GM12878 (cell line): Measurements from ENCODE around the gene TMEM167A. TPM values are rescaled to one million over a fixed set of nuclear protein-coding genes. Genes with fewer than 3 reads are reported as not detected.

Experiments used
- BMI1 ChIP-seq: fragments of 450-650 bp; IDR thresholded peaks from 2 replicates; pipeline ENCODE4 v1.6.1; 2016; ENCODE audit warnings: mild to moderate bottlenecking, moderate library complexity, borderline replicate concordance
- HDAC2 ChIP-seq: fragments of 200-600 bp; sonication (generic); IDR thresholded peaks from 2 replicates; pipeline ENCODE4 v1.6.1; 2017
- MXI1 ChIP-seq: fragments of 150-350 bp; IDR thresholded peaks from 2 replicates; pipeline ENCODE4 v1.6.1; 2011; ENCODE audit warnings: low read depth, mild to moderate bottlenecking, inconsistent platforms, low read length, improper control_type of control experiment
- NFIC ChIP-seq: IDR thresholded peaks from 2 replicates; pipeline ENCODE4 v1.6.1; 2012; ENCODE audit warnings: low read depth, mild to moderate bottlenecking, inconsistent platforms, low read length, moderate library complexity
- NR2C2 ChIP-seq: IDR thresholded peaks from 2 replicates; pipeline ENCODE4 v1.6.1; 2011; ENCODE audit warnings: borderline replicate concordance, low read depth; ENCODE audit not compliant: control insufficient read depth, insufficient read length
- RFX5 ChIP-seq: IDR thresholded peaks from 2 replicates; pipeline ENCODE4 v1.6.1; 2011; ENCODE audit warnings: low read depth, low read length, improper control_type of control experiment
- SREBF2 ChIP-seq: IDR thresholded peaks from 2 replicates; pipeline ENCODE4 v1.6.1; 2012; ENCODE audit warnings: mild to moderate bottlenecking, low read length
- YBX1 ChIP-seq: fragments of 450-650 bp; IDR thresholded peaks from 2 replicates; pipeline ENCODE4 v1.6.1; 2016; ENCODE audit warnings: antibody characterized with exemption
- YY1 ChIP-seq: IDR thresholded peaks from 2 replicates; pipeline ENCODE4 v1.6.1; 2011; ENCODE audit warnings: low read depth, mild to moderate bottlenecking, low read length
- ZBED1 ChIP-seq: IDR thresholded peaks from 2 replicates; pipeline ENCODE4 v1.6.1; 2016; ENCODE audit warnings: borderline replicate concordance
- polyA plus RNA-seq, 11 experiments: library from polyadenylated mRNA; depleted of rRNA in 4 of 11; unstranded in 6 of 11; stranded (reverse) in 5 of 11; fragments of >200 nt; fragmentation: Nextera tagmentation in 4 of 11; fragmentation: Illumina TruSeq in 1 of 11; extraction: Ambion mirVana in 4 of 11; extraction: Trizol in 1 of 11; gene quantifications; 1 replicate in 1 of 11; 2 replicates in 10 of 11; pipeline versions ENCODE4 v1.2.1 to v1.2.3, GENCODE V29; 2011 to 2016; ENCODE audit warnings: inconsistent platforms in 2 of 11, missing spikeins in 2 of 11, low read depth in 1 of 11
- total RNA-seq, 4 experiments: library from RNA; depleted of rRNA in 3 of 4; stranded (reverse); fragments of >200 nt in 3 of 4; fragmentation: Illumina TruSeq in 1 of 4; extraction: Trizol in 1 of 4; gene quantifications; 2 replicates each; pipeline versions ENCODE4 v1.2.1 to v1.2.3, GENCODE V29; 2013 to 2021
- TF ChIP-seq, protein P1 (sequence below), 3 experiments: IDR thresholded peaks in 2 of 3; conservative IDR thresholded peaks in 1 of 3; 2 replicates each; pipeline ENCODE4 v1.5.1; 2011; ENCODE audit warnings: low read depth in 3 of 3, low read length in 3 of 3, mild to moderate bottlenecking in 3 of 3, control low read depth in 2 of 3, moderate library complexity in 2 of 3, inconsistent platforms in 1 of 3, mixed read lengths in 1 of 3; ENCODE audit not compliant: control insufficient read depth in 2 of 3, insufficient read depth in 1 of 3; ENCODE audit errors: extremely low read depth in 1 of 3
- TF ChIP-seq, protein P2 (sequence below): IDR thresholded peaks from 2 replicates; pipeline ENCODE4 v1.6.1; 2011; ENCODE audit warnings: borderline replicate concordance, low read depth, mild to moderate bottlenecking, moderate library complexity, mixed read lengths, low read length; ENCODE audit not compliant: insufficient read depth; ENCODE audit errors: extremely low read length
- TF ChIP-seq, protein P3 (sequence below): fragments of 150-350 bp; IDR thresholded peaks from 2 replicates; pipeline ENCODE4 v1.6.1; 2016; ENCODE audit warnings: low read depth, low read length
- TF ChIP-seq, protein P4 (sequence below): fragments of 450-650 bp; IDR thresholded peaks from 2 replicates; pipeline ENCODE4 v1.6.1; 2017; ENCODE audit warnings: antibody characterized with exemption, mild to moderate bottlenecking, moderate library complexity

TMEM167A gene
- total and polyA plus RNA-seq, 10 of the 15 experiments (the other 5 are each of a cell fraction or from before 2014, with no cell fraction given): 29.5 to 363 (median 85.6) TPM

DNA sequence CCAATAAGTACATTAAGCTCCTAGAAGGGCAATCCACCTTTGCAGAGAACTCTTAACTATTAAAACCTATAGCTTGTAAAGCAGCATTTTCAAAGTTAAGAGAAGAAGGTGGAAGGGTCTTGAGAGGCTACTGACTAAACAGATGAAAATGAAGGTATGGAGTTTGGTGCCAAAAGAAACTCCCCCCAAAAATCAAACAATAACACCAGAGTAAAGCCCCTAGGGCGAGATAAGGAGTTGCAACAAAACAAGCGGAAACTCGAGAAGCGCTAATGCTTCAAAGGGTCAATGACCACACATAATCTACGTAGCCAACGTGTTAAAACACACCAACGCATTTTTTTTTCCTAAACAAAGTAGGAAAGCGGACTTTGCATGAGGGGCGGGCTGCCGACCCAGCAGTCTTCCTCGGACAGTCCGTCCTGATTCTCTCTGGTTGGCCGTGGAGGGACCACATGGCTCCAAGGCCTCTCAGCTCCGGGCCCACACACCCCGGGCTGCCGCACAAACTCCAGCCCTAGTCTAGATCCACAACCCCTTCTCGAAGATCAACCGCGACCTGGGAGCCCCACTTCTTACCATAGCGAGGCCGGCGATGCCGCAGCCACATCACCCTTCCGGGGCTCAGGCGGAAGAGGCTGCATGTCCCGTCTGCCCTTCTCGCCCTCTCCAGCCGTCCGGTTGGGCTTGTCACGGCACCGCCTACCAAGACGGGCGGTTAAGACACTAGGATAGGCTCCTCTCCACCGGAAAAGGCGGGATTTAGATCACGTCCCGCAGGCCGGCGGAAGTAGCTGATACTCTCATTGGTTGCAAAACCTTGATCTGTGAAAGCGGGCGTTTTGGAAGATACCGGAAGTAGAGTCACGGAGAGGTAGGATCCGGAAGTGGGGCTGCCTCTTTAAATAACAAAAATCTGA lies at the start of gene TMEM167A, which contains the start of gene XRCC4 (continued):
- TF ChIP-seq, protein P1, sequence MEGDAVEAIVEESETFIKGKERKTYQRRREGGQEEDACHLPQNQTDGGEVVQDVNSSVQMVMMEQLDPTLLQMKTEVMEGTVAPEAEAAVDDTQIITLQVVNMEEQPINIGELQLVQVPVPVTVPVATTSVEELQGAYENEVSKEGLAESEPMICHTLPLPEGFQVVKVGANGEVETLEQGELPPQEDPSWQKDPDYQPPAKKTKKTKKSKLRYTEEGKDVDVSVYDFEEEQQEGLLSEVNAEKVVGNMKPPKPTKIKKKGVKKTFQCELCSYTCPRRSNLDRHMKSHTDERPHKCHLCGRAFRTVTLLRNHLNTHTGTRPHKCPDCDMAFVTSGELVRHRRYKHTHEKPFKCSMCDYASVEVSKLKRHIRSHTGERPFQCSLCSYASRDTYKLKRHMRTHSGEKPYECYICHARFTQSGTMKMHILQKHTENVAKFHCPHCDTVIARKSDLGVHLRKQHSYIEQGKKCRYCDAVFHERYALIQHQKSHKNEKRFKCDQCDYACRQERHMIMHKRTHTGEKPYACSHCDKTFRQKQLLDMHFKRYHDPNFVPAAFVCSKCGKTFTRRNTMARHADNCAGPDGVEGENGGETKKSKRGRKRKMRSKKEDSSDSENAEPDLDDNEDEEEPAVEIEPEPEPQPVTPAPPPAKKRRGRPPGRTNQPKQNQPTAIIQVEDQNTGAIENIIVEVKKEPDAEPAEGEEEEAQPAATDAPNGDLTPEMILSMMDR (IDR thresholded peaks at IDR 0.05 in 2 of 3, conservative IDR thresholded peaks at IDR 0.05 in 1 of 3; ENCODE audit: control insufficient read depth in 2 of 3, extremely low read depth in 1 of 3, insufficient read depth in 1 of 3, low read depth in 3 of 3, low read length in 3 of 3): no peak
- TF ChIP-seq YY1 (peak; percentile 44), RFX5 (no peak; the same call in 1 of the 2 replicates), BMI1 (no peak), HDAC2 (no peak), ZBED1 (0 out of 2 replicates have a peak, but pooled peaks have one; percentile 9), SREBF2 (no peak), MXI1 (peak; percentile 25), NR2C2 (no peak), YBX1 (no peak), NFIC (no peak)
- TF ChIP-seq, protein P2, sequence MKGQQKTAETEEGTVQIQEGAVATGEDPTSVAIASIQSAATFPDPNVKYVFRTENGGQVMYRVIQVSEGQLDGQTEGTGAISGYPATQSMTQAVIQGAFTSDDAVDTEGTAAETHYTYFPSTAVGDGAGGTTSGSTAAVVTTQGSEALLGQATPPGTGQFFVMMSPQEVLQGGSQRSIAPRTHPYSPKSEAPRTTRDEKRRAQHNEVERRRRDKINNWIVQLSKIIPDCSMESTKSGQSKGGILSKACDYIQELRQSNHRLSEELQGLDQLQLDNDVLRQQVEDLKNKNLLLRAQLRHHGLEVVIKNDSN: no peak
- TF ChIP-seq, protein P3, sequence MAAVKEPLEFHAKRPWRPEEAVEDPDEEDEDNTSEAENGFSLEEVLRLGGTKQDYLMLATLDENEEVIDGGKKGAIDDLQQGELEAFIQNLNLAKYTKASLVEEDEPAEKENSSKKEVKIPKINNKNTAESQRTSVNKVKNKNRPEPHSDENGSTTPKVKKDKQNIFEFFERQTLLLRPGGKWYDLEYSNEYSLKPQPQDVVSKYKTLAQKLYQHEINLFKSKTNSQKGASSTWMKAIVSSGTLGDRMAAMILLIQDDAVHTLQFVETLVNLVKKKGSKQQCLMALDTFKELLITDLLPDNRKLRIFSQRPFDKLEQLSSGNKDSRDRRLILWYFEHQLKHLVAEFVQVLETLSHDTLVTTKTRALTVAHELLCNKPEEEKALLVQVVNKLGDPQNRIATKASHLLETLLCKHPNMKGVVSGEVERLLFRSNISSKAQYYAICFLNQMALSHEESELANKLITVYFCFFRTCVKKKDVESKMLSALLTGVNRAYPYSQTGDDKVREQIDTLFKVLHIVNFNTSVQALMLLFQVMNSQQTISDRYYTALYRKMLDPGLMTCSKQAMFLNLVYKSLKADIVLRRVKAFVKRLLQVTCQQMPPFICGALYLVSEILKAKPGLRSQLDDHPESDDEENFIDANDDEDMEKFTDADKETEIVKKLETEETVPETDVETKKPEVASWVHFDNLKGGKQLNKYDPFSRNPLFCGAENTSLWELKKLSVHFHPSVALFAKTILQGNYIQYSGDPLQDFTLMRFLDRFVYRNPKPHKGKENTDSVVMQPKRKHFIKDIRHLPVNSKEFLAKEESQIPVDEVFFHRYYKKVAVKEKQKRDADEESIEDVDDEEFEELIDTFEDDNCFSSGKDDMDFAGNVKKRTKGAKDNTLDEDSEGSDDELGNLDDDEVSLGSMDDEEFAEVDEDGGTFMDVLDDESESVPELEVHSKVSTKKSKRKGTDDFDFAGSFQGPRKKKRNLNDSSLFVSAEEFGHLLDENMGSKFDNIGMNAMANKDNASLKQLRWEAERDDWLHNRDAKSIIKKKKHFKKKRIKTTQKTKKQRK: peak; percentile 72
- TF ChIP-seq, protein P4, sequence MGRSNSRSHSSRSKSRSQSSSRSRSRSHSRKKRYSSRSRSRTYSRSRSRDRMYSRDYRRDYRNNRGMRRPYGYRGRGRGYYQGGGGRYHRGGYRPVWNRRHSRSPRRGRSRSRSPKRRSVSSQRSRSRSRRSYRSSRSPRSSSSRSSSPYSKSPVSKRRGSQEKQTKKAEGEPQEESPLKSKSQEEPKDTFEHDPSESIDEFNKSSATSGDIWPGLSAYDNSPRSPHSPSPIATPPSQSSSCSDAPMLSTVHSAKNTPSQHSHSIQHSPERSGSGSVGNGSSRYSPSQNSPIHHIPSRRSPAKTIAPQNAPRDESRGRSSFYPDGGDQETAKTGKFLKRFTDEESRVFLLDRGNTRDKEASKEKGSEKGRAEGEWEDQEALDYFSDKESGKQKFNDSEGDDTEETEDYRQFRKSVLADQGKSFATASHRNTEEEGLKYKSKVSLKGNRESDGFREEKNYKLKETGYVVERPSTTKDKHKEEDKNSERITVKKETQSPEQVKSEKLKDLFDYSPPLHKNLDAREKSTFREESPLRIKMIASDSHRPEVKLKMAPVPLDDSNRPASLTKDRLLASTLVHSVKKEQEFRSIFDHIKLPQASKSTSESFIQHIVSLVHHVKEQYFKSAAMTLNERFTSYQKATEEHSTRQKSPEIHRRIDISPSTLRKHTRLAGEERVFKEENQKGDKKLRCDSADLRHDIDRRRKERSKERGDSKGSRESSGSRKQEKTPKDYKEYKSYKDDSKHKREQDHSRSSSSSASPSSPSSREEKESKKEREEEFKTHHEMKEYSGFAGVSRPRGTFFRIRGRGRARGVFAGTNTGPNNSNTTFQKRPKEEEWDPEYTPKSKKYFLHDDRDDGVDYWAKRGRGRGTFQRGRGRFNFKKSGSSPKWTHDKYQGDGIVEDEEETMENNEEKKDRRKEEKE: no peak
